ENCODE data around the gene LDHA. TPM values are rescaled to one million over a fixed set of nuclear protein-coding genes. Genes with fewer than 3 reads are reported as not detected.
A peak's percentile ranks its signal among the peaks of the same experiment; 100 is the strongest.
"Not testable (repeated sequence)": the region's sequence is repeated elsewhere in the genome, so short reads cannot be mapped to it uniquely, and the experiment has no call there.

The LDHA gene
- polyA plus RNA-seq, 3 donors, result 273 to 313 (median 277) TPM

- DNase-seq (ENCODE audit: low read depth in 3 of 3, low spot score in 2 of 3), result no peak
Measured at GRCh38 chr11:18393581-18394274, 635 bp upstream of the LDHA start.

DNA sequence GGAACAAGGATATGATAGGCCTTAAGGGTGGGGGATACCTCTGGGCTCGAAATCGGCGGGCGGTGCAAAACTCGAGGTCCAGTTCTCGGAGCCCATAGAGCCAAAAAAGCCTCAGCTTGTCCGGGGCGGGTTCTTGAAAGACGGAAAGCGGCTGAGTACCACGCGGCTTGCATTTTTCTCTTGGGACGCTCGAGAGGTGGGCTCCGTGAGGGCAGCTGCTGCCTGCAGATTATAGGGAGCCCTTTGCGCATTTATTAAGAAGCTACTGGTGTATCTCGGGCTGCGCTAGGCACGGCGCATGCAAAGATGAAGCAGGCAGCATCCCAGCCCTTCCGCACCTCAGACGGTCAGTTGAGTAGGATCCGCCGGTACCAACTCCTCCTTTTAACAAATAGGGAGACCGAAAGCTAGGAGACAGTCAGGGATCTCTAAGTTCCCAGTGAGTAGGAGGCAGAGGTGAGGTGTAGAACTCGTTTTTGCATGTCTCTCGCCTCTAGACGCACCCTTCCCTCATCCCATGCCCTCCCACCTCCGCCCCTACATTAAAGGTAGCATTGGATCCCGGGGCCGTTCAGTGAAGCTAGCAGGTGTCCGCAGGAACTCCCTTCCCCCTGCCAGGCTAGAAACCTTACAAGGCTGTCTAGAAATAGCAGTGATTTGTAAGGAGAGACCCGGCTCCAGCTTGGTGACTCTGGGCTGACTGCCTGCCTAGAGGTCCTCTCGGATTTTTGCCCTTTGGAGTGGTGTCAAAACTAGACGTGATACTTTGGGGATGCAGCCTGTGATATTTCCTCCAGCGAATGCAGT, 768 bp downstream of the LDHA start:
- DNase-seq (ENCODE audit: low read depth in 3 of 3, low spot score in 2 of 3), result peak in 1 of 3 donors; percentile 21

DNA sequence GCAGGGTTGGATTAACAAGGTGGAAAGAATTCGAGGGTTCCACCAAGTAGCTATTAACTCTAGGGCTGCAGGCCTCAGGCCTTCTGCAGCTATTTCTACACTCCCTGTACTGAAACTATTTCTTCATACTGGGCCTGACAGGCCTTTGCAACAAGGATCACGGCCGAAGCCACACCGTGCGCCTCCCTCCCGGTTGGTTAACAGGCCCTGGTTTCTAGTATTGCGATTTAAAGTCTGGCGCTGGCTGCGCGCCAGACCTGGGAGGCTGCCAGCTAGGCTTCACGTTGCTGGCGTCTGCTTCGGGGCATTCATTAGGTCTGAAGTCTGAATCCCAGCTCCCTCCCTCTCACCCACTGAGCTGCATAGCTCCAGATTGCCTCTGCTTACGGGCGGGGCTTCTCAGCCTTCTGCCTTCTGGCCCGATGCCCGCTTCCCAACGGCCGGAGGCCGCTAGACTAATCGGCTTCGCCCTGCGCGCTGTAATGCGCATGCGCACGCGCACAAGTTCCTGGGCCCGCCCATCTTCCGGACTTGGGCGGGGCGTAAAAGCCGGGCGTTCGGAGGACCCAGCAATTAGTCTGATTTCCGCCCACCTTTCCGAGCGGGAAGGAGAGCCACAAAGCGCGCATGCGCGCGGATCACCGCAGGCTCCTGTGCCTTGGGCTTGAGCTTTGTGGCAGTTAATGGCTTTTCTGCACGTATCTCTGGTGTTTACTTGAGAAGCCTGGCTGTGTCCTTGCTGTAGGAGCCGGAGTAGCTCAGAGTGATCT, 1.6 kb downstream of the LDHA start:
- DNase-seq (ENCODE audit: low read depth in 3 of 3, low spot score in 2 of 3), result peak; percentile 97 to 98 (median 98)

- DNase-seq (ENCODE audit: low read depth in 3 of 3, low spot score in 2 of 3), result no peak
Measured at GRCh38 chr11:18397921-18398320, 3.6 kb downstream of the LDHA start.

GRCh38 chr11:18401077-18401476, 6.7 kb downstream of the LDHA start:
- not testable (repeated sequence) for DNase-seq (ENCODE audit: low read depth in 3 of 3, low spot score in 2 of 3)

DNA sequence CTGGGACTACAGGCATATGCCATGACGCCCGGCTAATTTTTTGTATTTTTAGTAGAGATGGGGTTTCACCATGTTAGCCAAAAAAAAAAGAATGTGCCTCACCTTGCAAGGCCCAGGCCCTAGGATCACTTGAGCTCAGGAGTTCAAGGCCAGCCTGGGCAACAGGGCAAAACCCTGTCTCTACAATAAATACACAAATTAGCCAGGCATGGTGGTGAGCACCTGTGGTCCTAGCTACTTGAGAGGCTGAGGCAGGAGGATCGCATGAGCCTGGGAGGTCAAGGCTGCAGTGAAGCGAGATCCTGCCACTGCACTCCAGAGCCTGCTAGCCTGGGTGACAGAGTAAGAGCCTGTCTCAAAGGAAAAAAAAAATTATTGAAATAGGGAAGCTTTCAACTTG, 9.7 kb downstream of the LDHA start:
- DNase-seq (ENCODE audit: low read depth in 3 of 3, low spot score in 2 of 3), result no peak

GRCh38 chr11:18407400-18407799, 13.0 kb downstream of the LDHA start:
- not testable (repeated sequence) for DNase-seq (ENCODE audit: low read depth in 3 of 3, low spot score in 2 of 3)

DNA sequence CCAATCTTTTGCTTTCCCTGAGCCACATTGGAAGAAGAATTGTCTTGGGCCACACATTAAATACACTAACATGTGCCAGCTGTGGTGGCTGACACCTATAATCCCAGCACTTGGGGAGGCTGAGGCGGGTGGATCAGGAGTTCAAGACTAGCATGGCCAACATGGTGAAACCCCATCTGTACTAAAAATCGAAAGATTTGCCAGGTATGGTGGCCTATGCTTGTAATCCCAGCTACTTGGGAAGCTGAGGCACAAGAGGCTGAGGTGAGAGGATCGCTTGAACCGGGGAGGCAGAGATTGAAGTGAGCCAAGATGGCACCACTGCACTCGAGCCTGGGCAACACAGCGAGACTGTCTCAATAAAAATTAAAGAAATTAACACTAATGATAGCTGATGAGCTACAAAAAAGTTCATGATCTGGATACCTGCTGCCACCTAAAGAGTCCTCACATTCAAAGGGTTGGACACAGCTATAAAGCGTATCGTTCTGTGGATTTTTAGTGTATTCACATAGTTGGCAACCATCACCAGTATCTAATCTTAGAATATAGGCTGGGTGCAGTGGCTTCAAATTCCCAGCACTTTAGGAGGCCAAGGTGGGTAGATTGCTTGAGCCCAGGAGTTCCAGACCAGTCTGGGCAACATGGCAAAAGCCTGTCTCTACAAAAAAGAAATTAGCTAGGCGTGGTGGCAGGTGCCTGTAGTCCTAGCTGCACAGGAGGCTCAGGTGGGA, 14.4 kb downstream of the LDHA start:
- no peak for DNase-seq (ENCODE audit: low read depth in 3 of 3, low spot score in 2 of 3)

DNA sequence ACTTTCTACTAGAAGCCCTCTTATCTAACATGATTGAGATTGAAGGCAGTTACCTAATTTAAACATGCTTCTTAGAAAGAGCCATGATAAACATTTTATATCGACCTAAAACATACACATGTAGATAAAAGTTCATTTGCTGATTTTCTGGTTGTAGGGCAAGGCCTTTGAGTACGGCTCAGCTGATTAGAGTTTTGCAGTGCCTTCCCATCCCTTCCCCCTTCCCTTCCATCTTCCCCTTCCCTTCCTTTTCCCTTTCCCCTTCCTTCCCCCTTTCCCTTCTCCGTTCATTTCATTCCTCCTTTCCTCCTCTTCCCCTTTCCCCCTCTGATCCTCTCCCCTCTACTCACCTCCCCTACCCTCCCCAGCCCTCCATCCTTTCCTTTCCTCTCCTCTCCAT, 22.1 kb downstream of the LDHA start:
- no peak for DNase-seq (ENCODE audit: low read depth in 3 of 3, low spot score in 2 of 3)

GRCh38 chr11:18419040-18419439, 24.7 kb downstream of the LDHA start:
- no peak for DNase-seq (ENCODE audit: low read depth in 3 of 3, low spot score in 2 of 3)

GRCh38 chr11:18420067-18420466, 25.7 kb downstream of the LDHA start:
- no peak for DNase-seq (ENCODE audit: low read depth in 3 of 3, low spot score in 2 of 3)

DNA sequence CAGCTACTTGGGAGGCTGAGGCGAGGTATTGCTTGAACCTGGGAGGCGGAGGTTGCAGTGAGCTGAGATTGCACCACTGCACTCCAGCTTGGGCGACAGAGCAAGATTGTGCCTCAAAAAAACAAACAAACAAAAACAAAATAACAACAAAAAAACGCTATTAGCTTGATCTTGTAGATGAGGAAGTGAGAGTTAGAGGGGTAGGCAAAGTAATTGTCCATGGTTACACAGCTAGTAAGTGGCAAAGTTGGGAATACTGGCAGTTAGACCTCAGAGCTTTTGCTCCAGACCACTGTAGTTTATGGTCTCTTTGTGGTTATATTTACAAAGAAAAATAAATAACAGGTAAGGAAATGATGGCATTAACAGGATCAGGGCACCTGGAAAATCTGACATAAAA, 32.9 kb downstream of the LDHA start:
- DNase-seq (ENCODE audit: low read depth in 3 of 3, low spot score in 2 of 3), result no peak

DNA sequence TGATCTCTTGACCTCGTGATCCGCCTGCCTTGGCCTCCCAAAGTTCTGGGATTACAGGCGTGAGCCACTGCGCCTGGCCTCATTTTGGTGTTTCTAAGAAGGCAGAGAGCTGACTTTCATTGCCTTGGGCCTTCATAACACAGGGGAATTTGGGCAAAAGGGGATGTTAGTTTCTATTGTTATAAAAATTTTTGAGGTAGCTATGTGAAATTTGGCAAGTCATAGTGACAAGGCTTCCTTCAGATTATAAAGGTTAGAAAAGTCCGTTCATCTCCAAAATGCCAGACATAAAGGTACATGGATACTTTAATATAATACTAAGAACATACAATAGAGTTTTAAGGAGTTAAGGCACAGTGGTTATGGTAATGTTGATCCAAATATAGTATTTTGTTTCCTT, 35.0 kb downstream of the LDHA start:
- no peak for DNase-seq (ENCODE audit: low read depth in 3 of 3, low spot score in 2 of 3)

- no peak for DNase-seq (ENCODE audit: low read depth in 3 of 3, low spot score in 2 of 3)
Measured at GRCh38 chr11:18438691-18439090, 44.3 kb downstream of the LDHA start.

DNA sequence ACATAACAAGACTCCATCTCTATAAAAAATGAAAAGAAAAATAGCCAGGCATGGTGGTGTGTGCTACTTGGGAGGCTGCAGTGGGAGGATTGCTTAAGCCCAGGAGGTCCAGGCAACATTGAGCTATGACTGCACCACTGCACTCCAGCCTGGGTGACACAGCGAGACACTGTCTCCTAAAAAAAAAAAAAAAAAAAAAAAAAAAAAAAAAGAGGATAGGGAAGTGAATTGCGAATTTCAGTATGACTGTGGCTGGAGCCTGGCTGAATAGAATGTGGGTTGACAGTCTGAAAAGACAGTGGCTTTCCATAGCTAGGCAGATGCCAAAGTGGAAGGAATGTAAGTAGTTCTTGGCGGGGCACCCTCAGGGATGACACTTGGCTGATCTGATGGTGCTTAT, 54.9 kb downstream of the LDHA start:
- DNase-seq (ENCODE audit: low read depth in 3 of 3, low spot score in 2 of 3), result no peak

GRCh38 chr11:18452927-18453326, 58.6 kb downstream of the LDHA start:
- DNase-seq (ENCODE audit: low read depth in 3 of 3, low spot score in 2 of 3), result no peak

GRCh38 chr11:18455686-18456372, 61.5 kb downstream of the LDHA start, which contains the start of gene LDHAL6A:
TSS of gene LDHAL6A (plus strand) at chr11:18455856. CDS start at chr11:18456681, 825 bp downstream.
- no peak for DNase-seq (ENCODE audit: low read depth in 3 of 3, low spot score in 2 of 3)

GRCh38 chr11:18457450-18457849, 63.1 kb downstream of the LDHA start:
- no peak for DNase-seq (ENCODE audit: low read depth in 3 of 3, low spot score in 2 of 3)
